HTR-8/SVneo (cell line): ENCODE data around the gene MGMT.

Experiments
- DNase-seq: peaks from one replicate; pipeline ENCODE4 v3.0.0; 2011; ENCODE audit warnings: low spot score, mixed read lengths; ENCODE audit not compliant: insufficient read length
- FAIRE-seq: peaks from 2 replicates; lab custom pipeline; 2011; peaks lifted over from hg19 to GRCh38; lab: Jason Lieb, UNC

The MGMT gene

DNA sequence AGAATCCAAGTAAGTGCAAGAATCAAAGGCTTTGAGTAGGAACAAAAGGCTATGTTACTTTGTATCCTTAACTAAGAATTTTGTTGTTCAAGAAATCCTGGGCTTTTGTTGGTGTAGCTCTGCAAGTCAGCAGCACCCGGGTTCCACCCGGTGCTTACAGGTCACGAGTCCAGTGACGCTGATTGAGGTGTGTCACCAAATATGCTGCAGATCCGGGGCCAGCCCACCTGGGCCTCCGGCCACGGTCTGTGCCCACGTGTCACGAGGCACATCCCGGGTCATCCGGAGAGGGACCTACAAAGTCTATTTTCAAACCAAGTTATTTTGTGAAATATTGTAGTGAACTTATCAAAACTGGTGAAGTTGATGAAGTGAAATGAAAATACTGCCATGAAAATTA is 103.1 kb downstream of the MGMT start:
- FAIRE-seq = no peak
- no peak for DNase-seq

DNA sequence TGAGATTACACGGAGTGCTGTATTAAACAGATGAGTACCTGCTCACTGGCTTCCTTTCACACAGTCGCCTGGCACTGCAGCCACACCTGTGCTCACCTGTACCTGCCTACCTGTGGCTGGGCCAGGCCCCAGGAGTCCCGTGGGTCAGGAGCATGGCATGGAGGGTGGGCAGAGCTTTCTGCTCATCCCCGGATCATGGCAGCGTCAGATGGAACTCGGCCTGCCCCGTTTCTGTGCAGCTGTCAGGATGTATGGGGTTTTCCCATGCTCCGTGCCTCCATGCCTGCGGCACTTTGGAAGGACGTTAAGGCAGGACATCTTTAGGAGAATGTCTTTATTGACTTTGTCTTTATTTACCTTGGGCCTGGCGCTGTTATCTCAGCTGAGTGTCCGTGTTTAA is 112.2 kb downstream of the MGMT start:
- FAIRE-seq (no peak), DNase-seq (no peak)

DNA sequence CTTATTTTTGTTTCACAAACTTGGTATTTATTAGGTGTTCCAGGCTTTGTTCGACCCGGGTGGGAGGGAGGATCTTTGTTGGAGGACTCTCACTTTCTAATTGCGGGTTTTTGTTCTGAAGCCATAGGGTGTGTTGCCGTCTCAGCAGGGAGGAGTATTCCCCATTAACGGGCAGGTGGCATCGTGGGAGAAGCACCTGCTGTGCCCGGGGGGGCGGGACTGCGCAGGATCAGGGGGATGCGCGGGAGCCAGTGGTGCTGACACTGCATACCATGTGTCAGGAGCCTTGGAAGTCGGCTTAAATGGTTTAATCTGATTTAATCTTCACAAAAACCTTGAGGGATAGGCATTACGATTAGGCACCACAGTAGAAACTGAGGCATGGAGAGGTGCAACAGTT is 113.0 kb downstream of the MGMT start:
- no peak for DNase-seq
- no peak for FAIRE-seq

DNA sequence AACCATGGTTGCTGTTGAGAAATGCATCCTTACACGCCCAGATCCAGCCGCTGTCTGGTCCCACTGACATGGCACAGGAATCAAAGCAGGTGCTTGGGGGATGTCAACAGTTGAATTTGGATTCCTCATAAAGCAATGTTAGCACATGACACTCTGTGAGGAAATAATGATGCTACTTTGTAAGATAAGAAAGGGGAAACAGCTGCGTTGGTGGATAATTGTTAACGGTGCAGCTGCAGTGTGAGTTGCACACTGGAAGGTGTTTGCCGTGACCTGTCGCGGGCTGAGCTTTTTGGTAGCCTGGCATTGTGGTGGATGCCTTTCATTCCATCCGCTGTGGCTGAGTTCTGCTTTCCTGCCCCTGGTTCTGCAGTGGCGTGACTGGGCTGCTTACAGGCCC is 113.9 kb downstream of the MGMT start:
- no peak for DNase-seq
- FAIRE-seq = no peak

DNA sequence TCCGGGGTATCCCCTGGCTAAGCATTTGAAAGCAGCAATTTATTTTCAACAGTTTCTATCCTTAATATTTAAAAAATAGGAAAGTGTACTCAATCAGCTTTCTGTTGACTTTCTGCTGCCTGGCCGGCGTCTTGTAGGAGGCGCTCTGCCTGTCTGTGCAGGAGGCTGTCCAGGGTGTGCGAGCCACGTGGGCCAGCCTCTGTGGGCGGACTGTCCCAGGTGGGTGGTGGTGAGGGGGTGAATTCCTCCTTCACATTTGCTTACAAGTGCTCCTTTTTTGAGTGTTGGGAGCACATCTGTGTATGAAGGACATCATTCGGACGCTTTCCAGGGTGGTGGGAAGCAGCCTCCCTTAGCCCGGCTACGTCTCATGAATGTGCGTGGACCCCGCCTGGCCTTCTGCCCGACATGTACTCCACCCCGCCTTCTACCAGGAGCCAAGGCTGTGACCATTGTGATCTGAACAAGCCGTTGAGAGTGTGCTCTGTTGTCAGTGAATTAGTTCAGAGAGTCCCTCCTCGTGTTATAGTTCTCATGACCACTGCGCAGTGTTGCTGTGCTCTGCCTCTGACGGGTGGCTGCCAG is 114.9 kb downstream of the MGMT start:
- no peak for FAIRE-seq
- DNase-seq = no peak

DNA sequence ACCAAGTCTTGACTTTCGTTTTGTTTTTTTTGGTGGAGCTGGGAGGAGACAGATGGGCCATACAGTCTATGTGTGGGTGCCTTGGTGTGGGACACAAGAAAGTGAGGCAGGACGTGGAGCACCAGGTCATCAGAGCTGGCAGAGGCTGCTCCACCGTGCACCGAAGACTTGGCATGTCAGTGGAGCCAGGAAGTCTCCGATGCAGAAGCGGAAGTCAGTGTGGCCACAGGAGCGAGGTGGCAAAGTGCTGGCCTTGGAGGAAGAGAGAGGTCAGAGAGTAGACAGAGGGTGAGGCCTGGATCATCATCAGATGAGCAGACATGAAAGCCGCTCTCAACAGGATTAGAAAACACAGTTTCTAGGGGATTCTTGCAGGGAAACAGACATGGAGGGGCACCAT is 116.8 kb downstream of the MGMT start:
- no peak for DNase-seq
- no peak for FAIRE-seq

DNA sequence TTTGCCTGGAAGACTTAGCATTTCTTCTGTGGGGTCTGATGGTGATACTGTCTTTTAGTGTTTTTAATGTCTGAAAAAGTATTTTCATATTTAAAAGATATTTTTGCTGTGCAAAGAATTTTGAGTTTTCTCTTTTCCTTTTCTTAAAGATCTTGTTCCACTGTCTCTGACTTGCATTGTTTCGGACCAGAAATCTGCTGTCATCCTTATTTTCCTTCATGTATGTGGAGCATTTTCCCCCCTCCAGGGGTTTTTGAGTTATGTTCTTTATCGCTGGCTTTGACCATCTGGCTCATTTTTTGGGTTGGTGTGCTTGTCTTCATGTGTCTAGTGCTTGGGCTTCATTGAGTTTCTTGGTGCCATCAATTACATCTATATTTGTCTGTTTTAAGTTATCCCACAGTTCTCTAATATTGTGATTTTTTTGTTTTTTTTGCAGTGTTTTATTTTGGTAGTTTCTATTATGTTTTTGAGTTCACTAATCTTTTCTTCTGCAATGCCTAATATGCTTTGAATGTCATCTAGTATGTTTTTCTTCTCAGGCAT is 119.9 kb downstream of the MGMT start:
- FAIRE-seq = no peak
- DNase-seq = no peak

DNA sequence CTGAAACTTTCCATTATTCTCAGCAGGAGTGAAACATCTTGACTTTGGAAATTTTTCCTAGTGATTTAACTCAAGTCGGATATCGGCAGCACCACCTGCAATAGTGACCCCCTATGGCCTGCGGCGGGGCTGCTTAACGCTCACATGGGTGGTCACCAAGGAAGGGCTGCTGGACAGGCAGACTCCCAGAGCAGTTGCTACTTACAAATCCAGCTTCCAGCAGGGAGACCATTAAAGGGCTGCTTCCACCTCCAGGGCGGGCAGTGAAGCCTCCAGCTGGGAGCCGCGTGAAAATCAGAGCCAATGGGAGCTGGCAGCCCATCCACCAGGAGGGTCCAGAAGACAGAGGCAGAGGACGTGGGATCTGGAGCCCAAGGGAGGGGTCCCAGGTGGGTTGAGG is 122.5 kb downstream of the MGMT start:
- FAIRE-seq = no peak
- no peak for DNase-seq

DNA sequence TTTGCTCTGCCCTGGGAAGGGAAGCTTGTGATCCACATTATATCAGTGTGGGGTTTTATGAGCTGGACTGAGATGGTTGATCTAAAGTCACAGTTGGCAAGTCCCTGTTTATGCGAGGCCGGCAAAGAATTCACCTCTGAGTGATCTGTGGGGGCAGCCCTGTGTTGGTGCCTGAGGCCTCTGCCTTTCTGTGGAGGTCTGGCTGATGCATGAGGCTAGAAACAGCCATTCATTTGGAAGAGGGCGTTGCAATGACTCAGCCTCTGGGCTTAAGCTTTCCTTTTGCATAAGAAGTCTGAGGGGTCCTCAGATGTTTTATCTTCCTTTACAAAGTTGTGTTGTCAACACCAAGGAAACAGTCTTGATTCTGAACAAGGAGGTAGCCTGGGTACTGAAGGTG is 126.9 kb downstream of the MGMT start:
- FAIRE-seq (no peak), DNase-seq (no peak)

DNA sequence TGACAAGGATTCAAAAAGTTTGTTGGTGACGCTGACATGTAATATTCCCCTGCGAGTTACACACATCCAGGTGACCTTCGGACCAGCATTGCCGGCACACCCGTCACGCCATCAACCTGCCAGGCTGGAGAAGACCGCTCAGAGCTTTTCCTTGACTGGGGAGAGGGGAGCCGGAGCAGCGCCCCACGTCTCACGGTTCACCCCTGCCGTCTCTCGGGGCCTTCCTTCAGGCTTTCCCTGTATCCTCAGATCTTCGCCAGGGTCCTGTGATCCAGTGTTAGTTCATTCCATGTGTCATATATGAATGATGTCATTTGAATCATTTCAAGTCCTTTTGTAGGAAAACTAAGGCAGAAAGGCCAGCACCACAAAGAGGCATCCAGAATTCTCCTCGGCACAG is 127.8 kb downstream of the MGMT start:
- FAIRE-seq (no peak), DNase-seq (no peak)

DNA sequence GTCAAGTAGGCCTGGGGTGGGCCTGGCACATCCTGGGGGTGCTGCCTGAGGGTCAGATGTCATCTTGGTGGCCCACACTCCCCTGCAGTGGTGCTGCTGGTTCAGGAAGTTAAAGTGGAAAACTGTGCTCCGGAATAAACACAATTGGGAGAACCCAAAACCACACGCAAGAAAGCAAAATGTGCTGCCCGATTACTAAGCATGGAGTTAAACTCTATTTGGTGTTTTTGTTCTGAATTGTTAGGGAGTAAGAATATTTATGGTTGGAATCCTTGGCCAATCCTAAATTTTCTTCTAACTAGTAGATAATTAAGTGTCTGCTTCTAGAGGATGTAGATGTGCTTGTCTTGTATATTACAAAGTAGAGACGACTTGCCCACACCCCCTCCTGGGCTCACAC is 131.4 kb downstream of the MGMT start:
- FAIRE-seq (no peak), DNase-seq (no peak)

DNA sequence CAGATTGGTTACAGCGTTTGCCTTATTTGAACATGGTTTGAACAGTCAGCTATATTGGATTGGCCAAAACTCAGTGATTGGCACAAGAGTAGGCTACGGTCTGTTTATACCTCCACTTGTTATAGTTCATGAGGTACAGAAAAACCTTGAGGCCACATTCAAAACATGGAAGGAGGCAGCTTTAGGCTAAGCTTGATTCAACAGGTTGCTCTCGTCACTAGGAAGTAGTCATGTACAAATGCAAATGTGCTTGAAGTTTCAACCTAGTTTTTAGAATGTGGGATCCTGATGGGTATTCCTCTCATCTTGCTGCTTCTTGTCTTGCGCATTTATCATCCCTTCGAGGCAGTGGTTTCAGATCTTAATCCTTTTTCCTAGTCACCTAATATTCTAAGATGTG is 132.1 kb downstream of the MGMT start:
- no peak for FAIRE-seq
- no peak for DNase-seq

DNA sequence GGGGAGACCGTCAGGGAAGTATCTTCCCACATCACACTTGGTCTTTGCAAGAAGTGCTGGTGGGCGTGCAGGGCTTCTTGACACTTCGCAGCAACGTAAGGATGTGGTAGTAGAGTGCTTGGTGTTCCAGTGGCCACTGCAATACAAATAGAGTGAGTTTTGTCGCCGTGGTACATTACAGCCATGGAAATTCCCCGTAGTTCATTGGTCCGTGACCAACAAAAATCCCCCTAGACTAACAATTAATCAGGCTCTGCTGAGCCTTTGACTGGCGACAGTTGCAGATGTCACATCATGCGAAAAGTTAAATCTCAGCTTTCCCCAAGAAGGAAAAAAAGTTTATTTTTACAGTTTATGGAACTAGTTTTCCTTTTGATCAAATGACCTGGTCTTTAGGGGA is 134.7 kb downstream of the MGMT start:
- DNase-seq (no peak), FAIRE-seq (no peak)

DNA sequence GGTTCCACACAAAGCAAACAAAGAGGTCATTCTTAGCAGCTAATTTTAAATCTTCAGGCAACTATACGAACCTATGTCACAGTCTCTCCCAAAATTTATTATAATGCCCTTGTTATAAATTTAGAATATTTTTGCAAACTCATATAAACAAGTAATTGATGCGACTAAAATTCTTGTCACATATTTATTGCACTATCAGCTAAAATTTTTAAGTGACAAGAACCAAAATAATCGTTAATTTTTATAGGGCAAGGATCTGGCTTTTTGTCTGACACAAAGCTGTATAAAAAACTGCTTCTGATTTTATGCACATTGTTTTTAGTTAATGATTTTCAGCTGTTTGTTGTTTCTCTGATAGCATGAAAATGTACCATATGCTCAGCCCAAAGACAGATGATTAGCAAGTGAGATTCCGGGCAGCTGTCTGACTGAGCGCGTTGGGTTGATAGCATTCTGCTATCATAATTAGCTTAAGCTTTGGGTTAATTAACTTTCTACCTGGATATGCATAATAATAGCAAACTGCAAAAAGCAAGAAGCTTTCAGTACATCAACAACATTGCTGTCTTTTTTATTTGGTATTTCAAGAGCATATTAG is 136.0 kb downstream of the MGMT start:
- FAIRE-seq (no peak), DNase-seq (no peak)

DNA sequence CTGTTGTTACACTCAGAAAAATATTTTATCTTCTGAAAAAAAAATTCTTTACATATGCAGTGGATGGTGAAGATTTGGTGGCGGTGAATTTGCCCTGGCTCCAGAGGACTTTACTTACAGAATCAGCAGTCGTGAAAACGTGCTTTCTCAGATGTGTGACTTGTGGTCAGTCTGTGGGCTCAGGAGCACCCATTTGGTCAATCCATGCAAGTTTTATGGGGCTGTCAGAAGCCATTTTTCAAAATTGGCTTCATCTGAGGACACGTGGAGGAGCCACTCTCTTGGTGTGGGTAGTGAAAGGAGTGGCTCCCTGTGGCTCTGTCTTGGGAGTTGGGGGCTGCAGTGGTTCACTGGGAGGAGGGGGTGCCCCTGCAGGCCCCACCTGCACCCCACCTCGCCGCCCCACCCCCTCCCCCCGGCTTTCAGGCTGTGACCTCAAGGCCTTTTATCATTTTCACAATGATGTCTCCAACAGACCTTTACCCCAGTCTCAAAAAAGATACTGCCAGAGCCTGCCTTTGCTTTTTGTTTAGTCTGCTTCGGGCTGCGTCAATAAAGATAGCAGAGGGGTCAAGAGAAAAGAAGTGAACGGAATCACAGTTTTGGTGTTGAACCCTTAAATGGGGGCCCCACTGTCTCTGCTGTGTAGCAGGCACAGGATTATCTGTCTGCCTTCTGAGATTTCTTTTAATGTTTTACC is 137.4 kb downstream of the MGMT start:
- FAIRE-seq = no peak
- DNase-seq = no peak

DNA sequence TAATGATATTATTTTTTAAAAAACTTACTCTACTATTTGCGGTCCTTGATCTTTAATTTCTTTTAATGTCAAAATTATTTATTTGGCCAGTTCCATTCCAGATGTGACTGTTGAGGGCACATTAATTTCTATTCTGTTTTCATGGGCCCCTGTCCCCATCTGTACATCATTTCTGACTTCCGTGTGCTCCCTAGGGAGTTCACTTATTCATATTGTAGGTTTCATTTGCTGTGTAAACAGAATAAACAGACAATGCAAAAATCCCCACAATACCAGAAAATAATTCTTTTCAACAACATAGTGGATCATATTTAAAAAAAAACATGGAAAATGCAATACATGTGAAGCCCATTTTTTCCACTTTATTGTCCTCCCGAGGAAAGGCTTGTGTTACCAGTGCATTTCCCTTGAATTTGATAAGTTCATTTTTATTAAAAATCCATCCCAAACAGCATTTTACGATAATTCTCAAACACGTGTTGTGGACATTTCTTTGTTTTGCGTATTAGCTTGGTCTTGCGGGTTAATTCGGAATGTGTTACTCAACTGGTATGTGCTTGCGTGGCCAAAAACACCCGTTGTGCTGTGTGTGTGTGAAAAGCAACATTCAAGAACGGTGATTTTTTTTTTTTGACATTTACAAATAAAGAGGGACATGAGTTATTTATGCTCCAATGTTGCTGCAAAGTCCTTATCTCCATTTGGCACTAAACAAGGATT is 138.4 kb downstream of the MGMT start:
- DNase-seq (no peak), FAIRE-seq (no peak)

DNA sequence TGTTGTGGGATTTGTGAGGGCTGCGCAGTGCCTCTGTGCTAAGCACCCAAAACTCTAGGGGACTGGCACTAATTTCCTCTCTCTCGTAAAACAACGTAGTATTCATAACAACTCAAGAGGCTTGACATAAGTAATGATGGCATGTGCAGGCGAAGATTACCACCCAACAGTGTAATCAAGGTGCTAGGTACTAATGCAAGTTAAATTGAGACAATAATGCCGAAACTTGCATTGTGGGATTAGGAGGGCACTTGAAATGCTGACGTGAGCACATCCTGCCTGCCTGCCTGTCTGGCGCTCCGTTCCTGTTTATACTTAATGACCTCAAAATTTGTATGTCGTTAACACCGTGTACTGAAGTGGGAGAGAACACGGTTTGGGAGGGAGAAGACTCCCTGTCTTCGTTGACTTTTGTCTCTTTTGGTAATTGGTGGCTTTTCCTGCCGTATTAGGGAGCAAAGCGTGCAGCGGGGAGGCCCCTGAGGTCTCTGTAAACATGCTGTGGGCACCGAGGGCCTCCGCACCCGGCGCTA is 139.0 kb downstream of the MGMT start:
- DNase-seq (no peak), FAIRE-seq (no peak)

DNA sequence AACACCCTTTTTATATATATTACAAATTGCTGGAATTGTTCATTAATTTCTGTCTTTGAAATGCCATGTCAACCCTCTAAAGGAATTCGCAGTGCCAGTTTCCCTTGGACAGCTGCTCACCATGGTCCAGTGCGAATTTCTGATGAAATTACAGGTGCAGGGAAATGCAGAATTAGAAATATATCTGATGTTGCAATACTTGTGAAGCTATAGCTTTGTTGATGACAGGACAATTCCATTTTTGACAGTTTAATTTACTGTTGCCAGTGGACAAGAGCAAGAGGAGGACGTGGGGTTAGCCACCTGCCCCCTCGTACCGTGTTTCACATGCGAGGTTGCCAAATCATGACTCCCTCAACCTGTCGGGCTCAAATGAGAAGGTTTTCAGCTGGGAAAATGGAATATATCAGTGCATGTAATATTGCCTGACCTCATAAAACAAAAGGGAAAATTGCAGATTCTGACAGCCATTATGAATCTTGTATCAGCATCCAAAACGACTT is 140.6 kb downstream of the MGMT start:
- DNase-seq (no peak), FAIRE-seq (no peak)

DNA sequence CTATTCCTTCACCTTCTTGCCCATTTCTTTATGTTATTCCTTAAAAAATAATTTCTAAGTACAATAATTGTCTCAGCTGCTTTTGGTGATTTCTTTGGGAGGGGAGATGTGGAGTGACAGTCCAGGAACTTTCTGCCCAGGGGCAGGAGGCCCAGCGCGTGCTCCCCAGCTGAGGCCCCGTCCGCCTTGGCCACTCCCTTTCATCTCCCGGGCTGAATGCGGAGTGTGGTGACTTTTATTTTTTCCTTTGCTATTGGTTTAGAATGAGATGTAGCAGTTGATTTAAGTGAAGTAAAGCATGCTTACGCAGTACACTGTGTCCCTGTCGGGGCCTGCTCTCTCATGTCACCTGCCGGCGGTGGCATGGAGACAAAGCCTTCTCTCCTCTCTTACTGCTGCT is 141.6 kb downstream of the MGMT start:
- DNase-seq = no peak
- no peak for FAIRE-seq

DNA sequence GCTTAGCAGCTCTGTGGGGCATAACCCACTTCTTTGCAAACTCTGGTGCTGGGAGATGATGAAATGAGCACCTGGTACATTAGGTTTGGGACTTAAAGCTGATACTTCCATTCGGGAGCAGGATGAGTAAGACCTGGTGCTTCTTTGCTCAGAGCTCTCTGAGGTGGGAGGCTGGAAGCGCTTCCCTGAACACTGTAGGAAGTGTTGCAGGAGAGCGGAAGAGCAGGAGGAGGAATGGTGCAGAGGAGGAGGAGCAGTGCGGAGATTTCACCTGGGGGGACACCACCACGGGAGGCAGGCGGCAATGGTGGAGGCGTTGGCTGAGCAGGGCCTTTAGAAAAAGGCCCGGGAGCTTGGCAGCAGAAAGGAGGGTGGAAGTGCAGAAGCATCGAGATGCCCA is 142.5 kb downstream of the MGMT start:
- FAIRE-seq (no peak), DNase-seq (no peak)
